Suprapubic skin (tissue), 4 donors: Measurements from ENCODE around the gene GBGT1.

Experiments
- EP300 ChIP-seq: sonication (generic); formaldehyde crosslinking; IDR thresholded peaks from one replicate; pipeline ENCODE4 v1.6.1; 2017; ENCODE audit warnings: antibody characterized with exemption
- POLR2A ChIP-seq, 2 donors: fragments of 450-650 bp; IDR thresholded peaks; one replicate each; pipeline ENCODE4 v1.6.1; 2017; ENCODE audit warnings: antibody characterized with exemption in 2 of 2, mild to moderate bottlenecking in 2 of 2, moderate library complexity in 2 of 2
- POLR2AphosphoS5 ChIP-seq, 3 donors: sonication (generic); formaldehyde crosslinking; IDR thresholded peaks; one replicate each; pipeline ENCODE4 v1.6.1; 2017; ENCODE audit warnings: antibody characterized with exemption in 3 of 3
- TF ChIP-seq, protein P1 (sequence below), 2 donors: fragments of 200-600 bp in 1 of 2; fragments of 450-650 bp in 1 of 2; sonication (generic) in 1 of 2; IDR thresholded peaks; one replicate each; pipeline ENCODE4 v1.5.1; 2016 to 2019; ENCODE audit warnings: antibody characterized with exemption in 2 of 2, mild to moderate bottlenecking in 1 of 2, moderate library complexity in 1 of 2

DNA sequence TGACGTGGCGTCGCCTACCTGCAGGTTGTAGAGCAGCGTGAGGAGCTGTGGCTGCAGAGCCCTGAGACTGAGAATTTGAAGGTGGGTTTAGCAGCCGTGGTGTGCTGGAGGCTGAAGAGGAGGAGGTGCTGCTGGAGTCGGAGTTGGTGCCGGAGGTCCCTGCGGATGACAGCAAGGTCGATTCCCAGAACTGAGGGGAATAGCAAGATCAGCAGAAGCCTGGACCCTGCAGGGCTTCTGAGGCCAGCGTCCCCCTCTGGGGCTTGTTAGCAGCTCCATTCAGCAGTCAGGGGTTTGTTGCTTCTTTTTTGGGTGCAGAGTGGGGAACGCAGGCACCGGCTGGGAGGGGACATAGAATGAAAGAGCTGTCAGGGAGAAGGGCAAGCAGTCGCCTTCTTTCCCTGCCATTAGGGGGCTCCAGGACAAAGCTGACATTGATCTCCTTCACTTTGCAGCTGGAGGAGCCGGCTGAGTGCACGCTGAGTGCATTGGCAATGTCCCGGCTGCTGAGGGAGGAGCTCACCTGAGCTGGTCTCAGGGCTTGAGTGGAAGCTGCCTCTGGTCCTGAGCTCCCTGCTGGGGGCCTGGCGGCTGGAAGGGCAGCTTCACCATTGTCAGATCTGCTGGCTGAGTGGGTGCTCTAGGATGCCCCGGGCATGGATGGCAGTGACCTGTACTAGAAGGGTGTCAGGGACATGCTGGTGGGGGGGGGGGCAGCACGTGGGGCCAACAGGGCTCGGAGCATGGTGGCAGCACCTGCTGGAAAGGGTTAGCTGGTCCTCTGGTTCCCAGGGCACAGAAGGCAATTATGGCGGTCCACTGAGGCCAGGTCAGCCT, 24.5 kb upstream of the GBGT1 start:
- TF ChIP-seq, protein P1, sequence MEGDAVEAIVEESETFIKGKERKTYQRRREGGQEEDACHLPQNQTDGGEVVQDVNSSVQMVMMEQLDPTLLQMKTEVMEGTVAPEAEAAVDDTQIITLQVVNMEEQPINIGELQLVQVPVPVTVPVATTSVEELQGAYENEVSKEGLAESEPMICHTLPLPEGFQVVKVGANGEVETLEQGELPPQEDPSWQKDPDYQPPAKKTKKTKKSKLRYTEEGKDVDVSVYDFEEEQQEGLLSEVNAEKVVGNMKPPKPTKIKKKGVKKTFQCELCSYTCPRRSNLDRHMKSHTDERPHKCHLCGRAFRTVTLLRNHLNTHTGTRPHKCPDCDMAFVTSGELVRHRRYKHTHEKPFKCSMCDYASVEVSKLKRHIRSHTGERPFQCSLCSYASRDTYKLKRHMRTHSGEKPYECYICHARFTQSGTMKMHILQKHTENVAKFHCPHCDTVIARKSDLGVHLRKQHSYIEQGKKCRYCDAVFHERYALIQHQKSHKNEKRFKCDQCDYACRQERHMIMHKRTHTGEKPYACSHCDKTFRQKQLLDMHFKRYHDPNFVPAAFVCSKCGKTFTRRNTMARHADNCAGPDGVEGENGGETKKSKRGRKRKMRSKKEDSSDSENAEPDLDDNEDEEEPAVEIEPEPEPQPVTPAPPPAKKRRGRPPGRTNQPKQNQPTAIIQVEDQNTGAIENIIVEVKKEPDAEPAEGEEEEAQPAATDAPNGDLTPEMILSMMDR (IDR thresholded peaks at IDR 0.05), result no peak
- TF ChIP-seq POLR2A (IDR thresholded peaks at IDR 0.05), result no peak
- TF ChIP-seq POLR2AphosphoS5 (IDR thresholded peaks at IDR 0.05), result no peak
- no peak for TF ChIP-seq EP300
